Cerebellar nuclear complex (tissue), 1 donor: Measurements from ENCODE around the gene MYO6.

Experiments used
- DNase-seq, 2 experiments: peaks; one replicate each; lab custom pipeline; 2025; lab: John Stamatoyannopoulos, UW

Gene MYO6

DNA sequence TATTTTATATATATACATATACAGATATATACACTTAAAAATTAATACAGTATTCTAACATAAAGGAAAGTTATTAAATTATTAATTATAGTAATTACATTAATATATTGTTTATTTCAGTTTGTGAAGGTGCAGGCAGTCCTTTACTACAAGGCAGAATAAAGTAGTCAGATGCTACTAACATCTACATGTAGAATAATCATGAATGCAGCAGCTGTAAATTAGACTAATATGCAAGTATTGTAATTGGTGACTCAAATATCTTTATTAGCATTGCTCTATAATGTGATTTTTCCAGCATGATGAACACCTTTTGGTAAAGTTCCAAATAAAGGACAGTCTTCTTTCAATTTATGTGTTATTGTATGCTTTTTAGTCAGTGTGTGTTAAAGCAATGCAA lies 17.3 kb downstream of the MYO6 start:
- DNase-seq = no peak

GRCh38 chr6:75770844-75771243 lies 21.8 kb downstream of the MYO6 start:
- DNase-seq = no peak

DNA sequence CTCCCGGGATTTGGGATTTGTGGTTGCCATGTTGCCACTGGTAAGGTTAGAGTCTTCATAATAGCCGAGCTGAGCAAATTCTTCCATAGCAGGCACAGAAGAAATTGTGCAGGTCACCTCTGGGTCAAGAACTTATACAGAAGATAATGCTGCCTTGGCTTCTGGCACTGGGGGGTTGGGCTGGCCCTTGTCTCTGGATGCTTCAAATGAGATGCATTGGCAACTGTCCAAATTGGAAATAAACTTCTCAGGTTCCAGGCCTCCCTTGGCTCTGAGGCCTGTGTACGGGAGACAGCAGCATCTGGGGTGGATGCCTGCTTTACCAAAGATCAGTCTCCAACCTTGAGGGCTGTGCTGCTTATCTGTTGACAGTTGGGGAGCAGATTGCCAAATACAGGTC lies 26.2 kb downstream of the MYO6 start:
- no peak for DNase-seq

DNA sequence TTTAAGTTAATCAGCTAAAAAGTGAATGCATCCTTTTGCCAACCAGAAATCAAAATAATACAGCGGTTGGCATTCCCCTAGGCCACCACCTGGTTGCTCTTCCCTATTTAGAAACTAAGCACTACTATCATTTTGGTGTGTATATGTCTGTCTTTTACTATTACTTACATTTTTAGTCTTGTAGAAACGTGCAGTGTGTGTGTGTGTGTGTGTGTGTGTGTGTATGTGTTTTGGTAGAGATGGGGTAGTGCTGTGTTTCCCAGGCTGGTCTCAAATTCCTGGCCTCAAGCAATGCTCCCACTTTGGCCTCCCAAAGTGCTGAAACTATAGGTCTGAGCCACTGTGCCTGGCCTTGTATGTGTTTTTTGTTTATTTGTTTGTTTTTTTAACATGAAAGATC lies 27.4 kb downstream of the MYO6 start:
- no peak for DNase-seq

DNA sequence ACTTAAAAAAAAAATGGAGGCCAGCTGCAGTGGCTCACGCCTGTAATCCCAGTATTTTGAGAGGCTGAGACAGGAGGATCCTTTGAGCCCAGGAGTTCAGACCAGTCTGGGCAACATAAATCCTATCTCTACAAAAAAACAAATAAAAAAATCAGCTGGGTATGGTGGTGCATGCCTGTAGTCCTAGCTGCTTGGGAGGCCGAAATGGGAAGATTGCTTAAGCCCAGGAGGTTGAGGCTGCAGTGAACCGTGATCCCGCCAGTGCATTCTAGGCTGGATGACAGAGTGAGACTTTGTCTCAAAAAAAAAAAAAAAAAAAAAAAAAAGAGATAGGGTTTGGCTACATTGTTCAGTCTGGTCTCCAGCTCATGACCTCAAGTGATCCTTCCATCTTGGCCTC lies 29.7 kb downstream of the MYO6 start:
- no peak for DNase-seq

GRCh38 chr6:75786152-75786551 lies 37.1 kb downstream of the MYO6 start:
- DNase-seq = no peak

GRCh38 chr6:75788894-75789293 lies 39.9 kb downstream of the MYO6 start:
- DNase-seq = no peak

DNA sequence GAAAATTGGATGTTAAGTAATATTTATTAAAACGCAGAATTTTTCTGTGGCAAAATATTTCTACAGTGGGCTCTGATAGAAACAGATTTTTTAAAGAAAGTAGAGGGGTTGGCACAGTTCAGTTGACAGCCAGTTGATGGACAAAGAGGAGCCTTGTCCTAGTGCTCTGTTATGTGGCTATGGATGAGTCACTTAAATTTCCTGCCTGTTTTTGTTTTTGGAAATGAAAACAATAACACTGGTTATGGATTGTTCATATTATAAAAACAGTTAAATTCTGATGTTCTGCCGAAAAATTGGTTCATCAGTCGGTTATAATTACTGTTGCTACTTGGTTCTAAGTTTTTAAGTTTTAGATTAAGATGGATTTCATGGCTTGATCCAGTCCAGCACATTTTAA lies 42.8 kb downstream of the MYO6 start:
- no peak for DNase-seq

GRCh38 chr6:75794351-75794846 lies 45.4 kb downstream of the MYO6 start:
- DNase-seq = no peak

GRCh38 chr6:75794954-75795739 lies 46.1 kb downstream of the MYO6 start:
- no peak for DNase-seq

GRCh38 chr6:75796723-75797122 lies 47.7 kb downstream of the MYO6 start:
- DNase-seq = no peak

DNA sequence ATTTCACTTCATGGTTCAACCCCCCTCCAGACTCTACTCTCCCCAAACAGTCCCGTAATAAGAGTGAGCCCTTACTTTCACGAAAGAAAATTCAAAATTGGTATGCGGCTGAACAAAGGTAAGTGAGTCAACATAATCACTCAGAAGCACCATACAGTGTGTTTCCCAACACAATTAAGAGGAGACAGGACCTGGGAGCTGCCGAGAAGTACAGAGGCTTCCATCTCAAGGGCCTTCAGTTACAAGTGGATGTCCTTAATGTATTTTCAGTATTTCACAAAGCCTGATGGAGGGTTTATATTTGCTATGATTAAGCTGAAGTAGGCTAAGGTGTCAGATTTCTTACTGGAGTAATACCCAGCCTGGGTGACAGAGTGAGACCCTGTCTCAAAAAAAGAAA lies 51.1 kb downstream of the MYO6 start:
- no peak for DNase-seq

GRCh38 chr6:75800708-75801505 lies 51.9 kb downstream of the MYO6 start:
- DNase-seq = no peak

GRCh38 chr6:75802366-75802765 lies 53.3 kb downstream of the MYO6 start:
- DNase-seq = no peak

- no peak for DNase-seq
Measured at GRCh38 chr6:75808507-75808906, 59.5 kb downstream of the MYO6 start.

DNA sequence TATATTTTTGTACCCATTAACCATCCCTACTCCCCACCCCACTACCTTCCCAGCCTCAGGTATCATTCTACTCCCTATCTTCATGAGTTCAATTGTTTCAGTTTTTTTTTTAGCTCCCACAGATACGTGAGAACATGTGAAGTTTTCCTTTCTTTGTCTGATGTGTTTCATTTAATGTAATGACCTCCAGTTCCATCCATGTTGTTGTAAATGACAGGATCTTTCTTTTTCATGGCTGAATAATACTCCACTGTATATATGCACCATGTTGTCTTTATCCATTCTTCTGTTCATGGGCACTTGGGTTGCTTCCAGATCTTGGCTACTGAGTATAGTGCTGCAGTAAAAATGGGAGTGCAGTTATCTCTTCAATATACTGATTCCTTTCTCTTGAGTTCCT lies 63.5 kb downstream of the MYO6 start:
- DNase-seq = no peak

DNA sequence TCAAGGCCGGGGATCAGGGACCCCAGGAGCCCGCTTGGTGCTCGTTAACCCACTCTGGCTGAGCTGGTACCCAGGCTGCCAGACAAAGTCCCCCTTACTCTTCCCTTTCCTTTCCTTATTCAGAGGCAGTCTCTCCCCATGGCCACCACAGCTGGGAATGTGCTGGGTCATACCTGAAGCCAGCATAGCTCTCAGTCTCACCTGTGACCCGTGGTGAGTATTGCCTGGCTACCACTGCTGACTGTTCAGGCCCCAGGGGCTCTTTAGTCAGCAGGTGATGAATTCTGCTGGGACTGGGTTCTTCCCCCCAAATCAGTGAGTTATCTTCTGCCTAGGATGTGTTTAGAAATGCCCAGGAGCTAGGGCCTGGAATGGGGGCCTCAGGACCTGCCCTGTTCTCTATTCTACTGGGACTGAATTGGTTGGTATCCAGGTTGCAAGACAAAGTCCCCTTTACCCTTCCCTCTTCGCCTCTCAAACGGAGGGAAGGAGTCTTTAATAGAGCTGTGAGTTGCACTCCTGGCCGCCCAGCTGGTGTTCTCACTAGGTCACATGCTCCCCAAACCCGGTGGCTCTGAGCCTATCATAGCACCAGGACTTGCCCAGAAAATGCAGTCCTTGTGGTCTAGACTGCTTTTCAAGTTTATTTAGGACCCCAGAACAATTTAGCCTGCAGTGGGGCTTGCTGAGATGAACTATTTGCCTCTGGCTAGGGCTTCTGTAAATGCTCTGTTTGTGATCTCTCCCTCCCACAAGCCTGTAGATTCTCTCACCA lies 64.6 kb downstream of the MYO6 start:
- no peak for DNase-seq

GRCh38 chr6:75815756-75816155 lies 66.7 kb downstream of the MYO6 start:
- no peak for DNase-seq

DNA sequence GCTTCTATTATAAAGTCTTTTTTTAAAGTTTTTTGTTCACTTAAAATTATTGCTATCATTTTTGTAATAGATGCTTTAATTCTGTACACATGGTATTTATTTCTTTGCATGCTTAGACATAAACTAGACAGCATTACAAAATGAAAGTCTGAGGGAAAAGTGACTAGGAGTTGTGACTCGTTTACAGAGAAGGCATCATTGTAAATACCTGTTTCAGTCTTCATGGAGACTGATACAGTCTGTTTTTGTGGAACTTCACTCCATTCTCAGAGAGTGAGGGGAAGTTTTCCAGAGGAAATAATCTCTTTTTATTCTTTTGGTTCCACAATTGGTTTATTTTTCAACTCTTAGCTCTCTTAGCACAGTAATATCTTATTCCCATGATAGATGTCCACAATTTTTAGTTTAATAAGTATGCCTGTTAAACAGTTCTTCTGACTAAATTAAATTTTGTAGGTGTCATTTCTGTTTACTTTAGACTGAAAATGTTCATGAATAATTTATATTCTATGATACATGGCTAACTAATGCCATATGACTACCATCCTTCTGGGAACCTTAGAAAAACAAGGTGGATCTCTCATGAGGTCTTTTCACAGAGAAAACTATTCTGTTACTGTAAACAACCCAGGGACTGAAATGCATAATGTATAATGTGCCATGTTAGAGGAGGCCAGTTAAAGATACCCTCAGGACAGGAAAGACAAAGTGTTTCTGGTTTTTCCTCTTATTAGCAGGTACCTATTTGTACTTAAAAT lies 69.2 kb downstream of the MYO6 start:
- no peak for DNase-seq

DNA sequence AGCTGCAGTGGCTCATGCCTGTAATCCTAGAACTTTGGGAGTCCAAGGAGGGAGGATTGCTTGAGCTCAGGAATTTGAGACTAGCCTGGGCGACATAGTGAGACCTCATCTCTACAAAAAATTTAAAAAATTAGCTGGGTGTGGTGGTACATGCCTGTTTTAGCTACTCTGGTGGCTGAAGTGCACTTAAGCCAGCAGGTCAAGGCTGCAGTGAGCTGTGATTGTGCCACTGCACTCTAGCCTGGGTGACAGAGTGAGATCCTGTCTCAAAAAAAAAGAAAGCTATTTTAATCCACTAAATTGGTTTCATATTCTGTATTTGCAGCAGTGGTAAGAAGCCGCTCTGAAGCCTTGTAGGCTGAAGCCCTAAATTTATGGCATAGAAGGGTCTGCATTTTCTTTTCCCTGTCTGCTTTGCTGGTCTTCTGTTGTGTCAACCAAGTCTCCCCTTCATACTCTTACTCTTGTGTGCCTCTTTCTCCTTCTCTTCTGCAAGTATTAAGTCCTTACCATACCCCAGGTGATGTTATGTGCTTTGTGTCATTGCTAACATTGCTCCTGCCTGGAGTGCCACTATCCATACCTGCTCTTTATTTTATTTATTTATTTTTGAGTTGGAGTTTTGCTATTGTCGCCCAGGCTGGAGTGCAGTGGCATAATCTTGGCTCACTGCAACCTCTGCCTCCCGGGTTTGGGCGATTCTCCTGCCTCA lies 70.9 kb downstream of the MYO6 start:
- no peak for DNase-seq

DNA sequence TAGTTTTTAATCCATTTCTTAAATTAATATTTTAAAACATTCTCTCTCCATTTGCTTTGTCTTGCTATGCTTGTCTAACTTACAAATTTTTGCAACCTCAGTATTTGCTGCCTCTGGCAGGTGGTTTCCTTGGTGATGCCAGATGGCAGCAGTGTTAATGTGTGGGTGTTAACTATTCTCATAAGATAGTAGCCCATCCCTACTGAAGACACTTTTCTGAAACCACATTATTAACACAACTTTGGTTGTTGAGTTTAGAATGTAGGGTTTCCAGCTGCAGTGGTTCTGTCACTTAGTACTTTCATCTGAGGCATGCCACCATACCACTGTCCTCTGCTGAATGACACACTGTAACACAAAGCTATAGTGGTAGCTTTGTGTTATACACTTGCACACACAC lies 75.1 kb downstream of the MYO6 start:
- DNase-seq = no peak
